HG02678 (cell line): ENCODE data around the gene CDK10.
A peak's percentile ranks its signal among the peaks of the same experiment; 100 is the strongest.

Experiments
- ATAC-seq: cut with Tn5 transposase; IDR thresholded peaks from one replicate; pipeline ENCODE4 v1.9.1; 2021; ENCODE audit warnings: mild to moderate bottlenecking, moderate library complexity; ENCODE audit not compliant: unreplicated experiment

The CDK10 gene

GRCh38 chr16:89710709-89711564 lies 24.4 kb downstream of the CDK10 start:
- ATAC-seq = no peak

- ATAC-seq = peak; percentile 47
These were observed 25.2 kb downstream of the CDK10 start for GRCh38 chr16:89711601-89712273.

- no peak for ATAC-seq
These were observed 25.8 kb downstream of the CDK10 start for GRCh38 chr16:89712274-89712781.

- ATAC-seq = no peak
These were observed 30.0 kb downstream of the CDK10 start for GRCh38 chr16:89716493-89716892.

GRCh38 chr16:89716916-89717687 lies 30.6 kb downstream of the CDK10 start:
- no peak for ATAC-seq

GRCh38 chr16:89717688-89718505 lies 31.4 kb downstream of the CDK10 start:
- no peak for ATAC-seq

GRCh38 chr16:89720551-89720812 lies 34.0 kb downstream of the CDK10 start:
- ATAC-seq = peak; percentile 14

GRCh38 chr16:89720813-89721545 lies 34.5 kb downstream of the CDK10 start, which contains the start of the genes VPS9D1 and ZNF276:
VPS9D1 (minus strand) TSS chr16:89720898; CDS start chr16:89720861, 37 bp downstream.
ZNF276 (plus strand) TSS chr16:89721537; CDS start chr16:89721641, 104 bp downstream.
- peak; percentile 50 for ATAC-seq

- peak; percentile 34 for ATAC-seq
These were observed 35.3 kb downstream of the CDK10 start for GRCh38 chr16:89721546-89722391.

GRCh38 chr16:89722392-89723278 lies 36.1 kb downstream of the CDK10 start:
- peak; percentile 17 for ATAC-seq

GRCh38 chr16:89723279-89724250 lies 37.1 kb downstream of the CDK10 start:
- no peak for ATAC-seq

GRCh38 chr16:89727406-89728120 lies 41.1 kb downstream of the CDK10 start:
- no peak for ATAC-seq

- no peak for ATAC-seq
These were observed 42.8 kb downstream of the CDK10 start for GRCh38 chr16:89729293-89729692.

GRCh38 chr16:89729863-89730593 lies 43.5 kb downstream of the CDK10 start:
- ATAC-seq = no peak

- no peak for ATAC-seq
These were observed 44.2 kb downstream of the CDK10 start for GRCh38 chr16:89730610-89731234.
